PC-9 (cell line): ENCODE measurements around the gene SLC17A1. TPM values are rescaled to one million over a fixed set of nuclear protein-coding genes. Genes with fewer than 3 reads are reported as not detected.

ENCODE experiments used
- BruUV-seq: library from RNA; stranded (reverse); fragments of 400-500 nt; replicated peaks from 2 replicates; lab custom pipeline; 2021; lab: Mats Ljungman, UMichigan
- CTCF ChIA-PET: fragments of 300-600 bp; sonication (Branson Sonifier 250); formaldehyde crosslinking; loops from one replicate; lab custom pipeline; 2022; ENCODE audit warnings: antibody characterized with exemption; lab: Charles Lee
- POLR2A ChIA-PET: fragments of 300-600 bp; sonication (Branson Sonifier 250); formaldehyde crosslinking; loops from one replicate; lab custom pipeline; 2022; ENCODE audit warnings: antibody characterized with exemption; ENCODE audit not compliant: unreplicated experiment; lab: Charles Lee
- DNase-seq, 2 experiments: peaks; one replicate each; pipeline versions ENCODE4 v3.0.0 to v3.0.0-alpha.2; 2015 to 2022; ENCODE audit warnings: mixed read lengths in 1 of 2
- H2AFZ ChIP-seq: fragments of 200-600 bp; sonication (generic); 2 replicates; pipeline ENCODE4 v1.8.1; 2017; ENCODE audit warnings: antibody characterized with exemption
- H3F3A ChIP-seq: fragments of 200-600 bp; sonication (generic); 2 replicates; pipeline ENCODE4 v1.8.1; 2017; ENCODE audit warnings: antibody characterized with exemption, mild to moderate bottlenecking, low read depth; ENCODE audit not compliant: insufficient read depth
- H3K27ac ChIP-seq: fragments of 200-600 bp; sonication (generic); 2 replicates; pipeline ENCODE4 v1.6.1; 2016; ENCODE audit warnings: mixed run types
- H3K27me3 ChIP-seq: fragments of 200-600 bp; sonication (generic); 2 replicates; pipeline ENCODE4 v1.6.1; 2016; ENCODE audit warnings: low read depth, mixed run types; ENCODE audit not compliant: insufficient read depth
- H3K36me3 ChIP-seq: fragments of 200-600 bp; sonication (generic); 2 replicates; pipeline ENCODE4 v1.6.1; 2016; ENCODE audit warnings: low read depth, mixed run types
- H3K4me1 ChIP-seq: fragments of 200-600 bp; sonication (generic); replicated peaks from 2 replicates; pipeline ENCODE4 v1.6.1; 2016; ENCODE audit warnings: mixed run types; ENCODE audit not compliant: insufficient read depth
- H3K4me2 ChIP-seq: fragments of 200-600 bp; sonication (generic); 2 replicates; pipeline ENCODE4 v1.6.1; 2017; ENCODE audit warnings: mixed run types
- H3K4me3 ChIP-seq: fragments of 200-600 bp; sonication (generic); 2 replicates; pipeline ENCODE4 v1.6.1; 2016; ENCODE audit warnings: mixed run types
- H3K79me2 ChIP-seq: fragments of 200-600 bp; sonication (generic); 2 replicates; pipeline ENCODE4 v1.6.1; 2017; ENCODE audit warnings: low read depth, mixed run types
- H3K9me2 ChIP-seq: fragments of 200-600 bp; sonication (generic); 2 replicates; pipeline ENCODE4 v1.8.1; 2017; ENCODE audit warnings: mild to moderate bottlenecking; ENCODE audit not compliant: insufficient read depth
- H3K9me3 ChIP-seq: fragments of 200-600 bp; sonication (generic); 2 replicates; pipeline ENCODE4 v1.8.1; 2016; ENCODE audit warnings: low read depth; ENCODE audit not compliant: insufficient read depth
- H4K20me1 ChIP-seq: fragments of 200-600 bp; sonication (generic); 2 replicates; pipeline ENCODE4 v1.8.1; 2017; ENCODE audit not compliant: insufficient read depth
- EZH2 ChIP-seq: fragments of 200-600 bp; sonication (generic); IDR thresholded peaks from 2 replicates; pipeline ENCODE4 v1.8.0; 2017; ENCODE audit warnings: antibody characterized with exemption, low read depth
- intact Hi-C: fragments of 100-400 bp; cut with micrococcal nuclease; formaldehyde crosslinking; loops from one replicate; pipeline ENCODE4 v1.10.0; 2022; ENCODE audit not compliant: unreplicated experiment
- total RNA-seq: library from RNA; stranded (reverse); gene quantifications from 2 replicates; pipeline ENCODE4 v1.2.3, GENCODE V29; 2021
- TF ChIP-seq, protein P1 (sequence below): fragments of 200-600 bp; sonication (generic); conservative IDR thresholded peaks from 2 replicates; pipeline ENCODE4 v1.6.1; 2017; ENCODE audit warnings: mixed run types, antibody characterized with exemption, mild to moderate bottlenecking, moderate library complexity

The SLC17A1 gene
- total RNA-seq, 1 experiment from 2014 or later: not detected

DNA sequence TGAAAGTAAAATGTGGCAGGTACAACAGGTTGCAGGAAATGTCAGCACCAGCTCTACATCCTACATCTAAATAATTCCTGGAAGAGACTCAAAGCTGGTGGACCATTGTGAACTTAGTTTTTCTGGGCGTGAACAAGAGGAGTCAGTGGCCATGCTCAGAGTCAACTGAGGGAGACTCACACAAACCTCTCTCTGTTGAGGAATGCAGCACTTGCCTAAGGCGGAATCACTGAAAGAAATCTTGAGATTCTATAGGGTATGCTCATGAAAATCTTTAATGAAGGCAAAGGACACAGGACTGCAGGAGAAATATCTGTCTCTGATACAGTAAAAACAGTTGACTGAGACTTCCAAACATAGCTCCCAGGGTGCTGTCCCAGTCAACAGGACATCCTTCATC lies 54.8 kb downstream of the SLC17A1 start:
- POLR2A ChIA-PET: interaction anchor here (0.5 to 0.6 kb wide), 2 partner anchors 98 to 604 kb away, joined by 5 to 48 read pairs; no protein-coding TSS in a partner anchor
- peak; percentile 47 to 76 for DNase-seq
- Histone ChIP-seq H4K20me1 (no peaks in the 10 kb centered on the region), H3K4me2 (peak overlapping the region; percentile 24; the same call in 1 of the 2 replicates), H2AFZ (no peak overlapping the region), H3K4me1 (peaks cover 12% of the 10 kb centered on the region; the same call in 1 of the 2 replicates), H3K27me3 (no peaks in the 10 kb centered on the region), H3K36me3 (no peaks in the 10 kb centered on the region), H3F3A (no peaks in the 10 kb centered on the region; the same call in 1 of the 2 replicates), H3K27ac (no peak overlapping the region), H3K4me3 (no peak overlapping the region), H3K79me2 (no peaks in the 10 kb centered on the region), H3K9me3 (no peaks in the 10 kb centered on the region), H3K9me2 (no peaks in the 10 kb centered on the region)
- BruUV-seq: no TSS peak
- intact Hi-C loops: no loop called here
- no peak for TF ChIP-seq EZH2
- TF ChIP-seq, protein P1, sequence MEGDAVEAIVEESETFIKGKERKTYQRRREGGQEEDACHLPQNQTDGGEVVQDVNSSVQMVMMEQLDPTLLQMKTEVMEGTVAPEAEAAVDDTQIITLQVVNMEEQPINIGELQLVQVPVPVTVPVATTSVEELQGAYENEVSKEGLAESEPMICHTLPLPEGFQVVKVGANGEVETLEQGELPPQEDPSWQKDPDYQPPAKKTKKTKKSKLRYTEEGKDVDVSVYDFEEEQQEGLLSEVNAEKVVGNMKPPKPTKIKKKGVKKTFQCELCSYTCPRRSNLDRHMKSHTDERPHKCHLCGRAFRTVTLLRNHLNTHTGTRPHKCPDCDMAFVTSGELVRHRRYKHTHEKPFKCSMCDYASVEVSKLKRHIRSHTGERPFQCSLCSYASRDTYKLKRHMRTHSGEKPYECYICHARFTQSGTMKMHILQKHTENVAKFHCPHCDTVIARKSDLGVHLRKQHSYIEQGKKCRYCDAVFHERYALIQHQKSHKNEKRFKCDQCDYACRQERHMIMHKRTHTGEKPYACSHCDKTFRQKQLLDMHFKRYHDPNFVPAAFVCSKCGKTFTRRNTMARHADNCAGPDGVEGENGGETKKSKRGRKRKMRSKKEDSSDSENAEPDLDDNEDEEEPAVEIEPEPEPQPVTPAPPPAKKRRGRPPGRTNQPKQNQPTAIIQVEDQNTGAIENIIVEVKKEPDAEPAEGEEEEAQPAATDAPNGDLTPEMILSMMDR: no peak
- CTCF ChIA-PET: no interaction called here

DNA sequence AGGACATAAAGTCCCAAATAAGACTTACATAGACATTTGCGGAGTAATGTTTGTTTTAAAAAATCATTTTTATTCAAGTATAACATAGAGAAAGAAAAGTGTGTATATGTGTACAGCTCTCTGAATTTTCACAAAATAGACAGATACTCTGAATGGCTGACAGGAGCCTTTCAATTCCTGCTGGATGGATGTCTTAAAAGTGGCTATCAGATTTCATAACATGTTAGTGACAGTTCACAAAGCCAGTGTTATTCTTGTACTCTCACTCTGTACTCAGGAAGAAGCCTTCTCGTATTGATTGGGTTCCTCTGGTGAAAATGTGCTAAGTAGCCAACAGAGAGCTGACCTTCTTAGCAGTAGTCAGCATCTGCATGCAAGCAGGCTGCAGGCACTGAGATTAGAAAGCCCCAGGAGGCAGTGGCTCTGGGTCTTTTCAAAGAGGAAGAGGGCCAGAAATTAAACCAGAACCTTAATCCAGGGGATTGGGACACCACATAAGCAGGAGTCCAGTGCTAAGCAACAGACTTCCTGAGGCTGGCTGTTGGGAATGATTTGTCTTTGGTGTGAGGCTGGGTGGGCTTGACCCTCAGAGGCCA lies 57.6 kb downstream of the SLC17A1 start:
- Histone ChIP-seq H3K9me2 (no peaks in the 10 kb centered on the region), H3K36me3 (no peaks in the 10 kb centered on the region), H4K20me1 (no peaks in the 10 kb centered on the region), H3K27me3 (no peaks in the 10 kb centered on the region), H3K4me1 (peaks cover 18% of the 10 kb centered on the region), H3K9me3 (no peaks in the 10 kb centered on the region), H3F3A (no peaks in the 10 kb centered on the region; the same call in 1 of the 2 replicates), H2AFZ (no peak overlapping the region), H3K4me3 (no peak overlapping the region), H3K27ac (no peak overlapping the region), H3K4me2 (no peak overlapping the region), H3K79me2 (no peaks in the 10 kb centered on the region)
- no peak for DNase-seq
- no TSS peak for BruUV-seq
- TF ChIP-seq, protein P1: no peak
- TF ChIP-seq EZH2: no peak
- ChIA-PET POLR2A (no interaction called here), CTCF (no interaction called here)
- intact Hi-C loops: loop anchor here (5.0 kb wide), 1 partner anchor 108 kb away; no protein-coding TSS in a partner anchor

DNA sequence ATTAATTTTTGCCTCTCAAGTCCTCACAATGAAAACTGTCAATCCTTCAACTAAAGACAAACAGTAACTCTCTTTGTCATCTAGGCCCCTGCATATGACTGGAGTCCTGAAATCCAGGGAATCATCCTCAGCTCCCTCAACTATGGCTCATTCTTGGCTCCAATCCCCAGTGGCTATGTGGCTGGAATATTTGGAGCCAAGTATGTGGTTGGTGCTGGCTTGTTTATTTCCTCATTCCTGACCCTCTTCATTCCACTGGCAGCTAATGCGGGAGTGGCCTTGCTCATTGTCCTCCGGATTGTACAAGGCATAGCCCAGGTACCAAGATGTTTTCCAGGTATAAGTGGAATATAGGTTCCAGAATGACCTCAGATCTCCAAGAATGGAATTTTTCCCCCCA lies 61.9 kb downstream of the SLC17A1 start:
- H4K20me1 ChIP-seq: no peaks in the 10 kb centered on the region
- ChIA-PET POLR2A (interaction anchor here (0.6 kb wide), 1 partner anchor 499 kb away, joined by 4 read pairs; no protein-coding TSS in a partner anchor), CTCF (interaction anchor here (0.6 kb wide), 1 partner anchor 50 kb away, joined by 6 read pairs; no protein-coding TSS in a partner anchor)
- intact Hi-C loops: loop anchor here (5.0 kb wide), 1 partner anchor 112 kb away; no protein-coding TSS in a partner anchor
- DNase-seq: peak; percentile 69 to 76
- no peak overlapping the region for H3K27ac ChIP-seq
- no TSS peak for BruUV-seq
- no peaks in the 10 kb centered on the region for H3F3A ChIP-seq
- H3K4me3 ChIP-seq: no peak overlapping the region
- no peaks in the 10 kb centered on the region for H3K36me3 ChIP-seq
- no peaks in the 10 kb centered on the region for H3K27me3 ChIP-seq
- H3K9me2 ChIP-seq: no peaks in the 10 kb centered on the region
- TF ChIP-seq, protein P1: no peak
- TF ChIP-seq EZH2: no peak
- no peaks in the 10 kb centered on the region for H3K9me3 ChIP-seq
- H2AFZ ChIP-seq: no peak overlapping the region
- peaks cover 6% of the 10 kb centered on the region for H3K4me1 ChIP-seq
- no peaks in the 10 kb centered on the region for H3K79me2 ChIP-seq
- no peak overlapping the region for H3K4me2 ChIP-seq
